Measurements from ENCODE around the gene ZC3H15.
"Not testable (repeated sequence)": the region's sequence is repeated elsewhere in the genome, so short reads cannot be mapped to it uniquely, and the experiment has no call there.

ZC3H15 gene

GRCh38 chr2:186485871-186486650 lies at the start of gene ZC3H15:
ZC3H15 (plus strand) TSS chr2:186486260; CDS start chr2:186486383, 123 bp downstream.
- peak; percentile 47 for DNase-seq

GRCh38 chr2:186437719-186438118 lies 48.3 kb upstream of the ZC3H15 start:
- DNase-seq = no peak

- DNase-seq = not testable (repeated sequence)
These were observed 46.4 kb upstream of the ZC3H15 start for GRCh38 chr2:186439673-186440095.

DNA sequence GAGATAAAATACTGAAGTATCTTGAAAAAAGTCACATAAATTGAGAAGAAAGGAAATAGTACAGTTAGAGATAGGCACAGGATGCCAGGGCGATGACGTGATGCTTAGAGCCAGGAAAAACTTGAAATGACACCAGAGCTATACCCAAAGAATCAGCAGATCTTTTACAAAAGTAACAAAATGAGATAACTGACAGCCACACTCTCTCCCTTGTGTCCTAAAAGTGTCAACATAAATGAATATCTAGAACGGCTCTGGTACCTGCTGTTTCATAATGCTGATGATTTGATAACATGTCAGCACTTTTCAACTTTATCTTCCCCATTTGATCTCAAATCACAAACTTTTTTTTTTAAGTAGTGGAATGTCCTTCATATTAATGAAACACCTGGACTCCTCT lies 45.6 kb upstream of the ZC3H15 start:
- no peak for DNase-seq

DNA sequence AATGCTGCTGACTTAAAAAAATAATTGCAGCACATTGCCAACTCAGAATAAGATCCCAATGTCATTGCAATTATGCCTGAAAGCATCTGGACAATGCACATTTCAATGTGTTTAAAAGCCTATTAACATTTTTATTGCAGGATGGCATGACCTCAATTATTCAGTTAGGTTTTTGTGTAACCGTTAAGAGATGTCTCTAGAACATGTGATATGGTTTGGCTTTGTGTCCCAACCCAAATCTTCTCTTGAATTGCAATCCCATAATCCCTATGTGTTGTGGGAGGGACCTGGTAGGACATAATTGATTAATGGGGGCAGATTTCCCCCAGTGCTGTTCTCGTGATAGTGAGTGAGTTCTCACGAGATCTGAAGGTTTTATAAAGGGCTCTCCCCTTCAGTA lies 43.2 kb upstream of the ZC3H15 start:
- DNase-seq = no peak

GRCh38 chr2:186443851-186444250 lies 42.2 kb upstream of the ZC3H15 start:
- no peak for DNase-seq

DNA sequence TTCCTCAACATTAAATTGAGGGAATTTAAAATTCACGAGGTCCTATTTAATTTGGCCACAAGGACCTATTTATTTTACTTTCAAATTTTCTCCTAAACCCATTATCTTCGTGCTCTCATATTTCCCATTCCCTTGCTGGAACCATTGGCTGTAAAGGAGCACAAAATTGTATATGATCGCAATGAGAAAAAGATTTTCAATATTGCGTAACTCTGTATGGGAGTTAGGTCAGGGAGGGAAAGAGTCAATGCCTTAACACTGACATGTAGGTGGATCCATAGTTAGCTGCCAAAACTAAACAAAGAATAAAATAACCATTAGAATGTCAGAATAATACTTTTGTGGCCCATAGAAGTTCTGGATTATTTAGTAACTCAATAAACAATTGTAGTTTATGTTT lies 40.6 kb upstream of the ZC3H15 start:
- no peak for DNase-seq

- DNase-seq = no peak
These were observed 30.4 kb upstream of the ZC3H15 start for GRCh38 chr2:186455613-186456012.

GRCh38 chr2:186456941-186457340 lies 29.1 kb upstream of the ZC3H15 start:
- DNase-seq = no peak

- no peak for DNase-seq
These were observed 28.2 kb upstream of the ZC3H15 start for GRCh38 chr2:186457908-186458307.

- peak; percentile 10 for DNase-seq
These were observed 27.1 kb upstream of the ZC3H15 start for GRCh38 chr2:186459009-186459408.

DNA sequence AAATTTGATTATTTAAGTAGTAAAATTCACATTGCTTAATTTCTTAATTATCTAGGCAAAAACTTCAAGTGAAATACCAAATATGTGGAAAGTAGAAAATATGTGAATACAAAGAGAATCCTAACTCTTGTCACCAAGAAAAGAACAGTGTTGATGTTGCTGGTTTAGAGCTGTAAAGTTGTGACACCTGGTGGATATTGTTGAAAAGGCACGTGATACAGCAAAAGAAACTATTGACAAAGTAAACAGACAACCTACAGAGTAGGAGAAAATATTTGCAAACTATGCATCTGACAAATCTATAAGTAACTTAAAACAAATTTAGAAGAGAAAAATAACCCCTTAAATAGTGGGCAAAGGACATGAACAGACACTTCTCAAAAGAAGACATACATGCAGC lies 25.6 kb upstream of the ZC3H15 start:
- no peak for DNase-seq

DNA sequence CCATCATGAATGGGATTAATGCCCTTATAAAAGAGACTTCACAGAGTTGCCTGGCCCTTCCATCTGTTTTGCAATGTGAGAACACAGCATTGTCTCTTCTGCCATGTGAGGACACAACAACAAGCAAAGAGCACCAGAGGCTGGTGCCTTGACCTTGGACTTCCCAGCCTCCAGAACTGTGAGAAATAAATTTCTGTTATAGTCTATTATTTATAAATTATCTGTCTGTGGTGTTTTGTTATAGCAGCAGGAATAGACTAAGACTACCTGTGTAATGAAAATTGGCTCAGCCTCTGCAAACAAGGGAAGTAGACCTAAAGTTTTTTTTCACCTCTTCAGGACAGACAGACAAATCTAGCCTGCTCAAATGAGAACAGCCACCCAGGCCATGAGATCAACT lies 19.3 kb upstream of the ZC3H15 start:
- no peak for DNase-seq

DNA sequence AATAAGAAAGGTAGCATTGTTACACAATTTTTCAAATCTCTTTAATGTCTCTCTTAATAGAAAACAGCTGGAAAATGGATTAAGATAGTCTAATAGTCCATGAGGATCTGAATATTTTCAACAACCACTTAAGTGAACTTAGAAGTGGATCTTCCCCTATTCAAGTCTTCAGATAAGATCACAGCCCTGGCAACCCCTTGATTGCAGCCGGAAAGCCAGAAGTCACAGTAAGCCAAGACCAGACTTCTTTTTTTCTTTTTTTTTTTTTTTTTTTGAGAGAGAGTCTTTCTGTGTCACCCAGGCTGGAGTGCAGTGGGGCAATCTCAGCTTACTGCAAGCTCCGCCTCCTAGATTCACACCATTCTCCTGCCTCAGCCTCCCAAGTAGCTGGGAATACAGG lies 18.6 kb upstream of the ZC3H15 start:
- no peak for DNase-seq

DNA sequence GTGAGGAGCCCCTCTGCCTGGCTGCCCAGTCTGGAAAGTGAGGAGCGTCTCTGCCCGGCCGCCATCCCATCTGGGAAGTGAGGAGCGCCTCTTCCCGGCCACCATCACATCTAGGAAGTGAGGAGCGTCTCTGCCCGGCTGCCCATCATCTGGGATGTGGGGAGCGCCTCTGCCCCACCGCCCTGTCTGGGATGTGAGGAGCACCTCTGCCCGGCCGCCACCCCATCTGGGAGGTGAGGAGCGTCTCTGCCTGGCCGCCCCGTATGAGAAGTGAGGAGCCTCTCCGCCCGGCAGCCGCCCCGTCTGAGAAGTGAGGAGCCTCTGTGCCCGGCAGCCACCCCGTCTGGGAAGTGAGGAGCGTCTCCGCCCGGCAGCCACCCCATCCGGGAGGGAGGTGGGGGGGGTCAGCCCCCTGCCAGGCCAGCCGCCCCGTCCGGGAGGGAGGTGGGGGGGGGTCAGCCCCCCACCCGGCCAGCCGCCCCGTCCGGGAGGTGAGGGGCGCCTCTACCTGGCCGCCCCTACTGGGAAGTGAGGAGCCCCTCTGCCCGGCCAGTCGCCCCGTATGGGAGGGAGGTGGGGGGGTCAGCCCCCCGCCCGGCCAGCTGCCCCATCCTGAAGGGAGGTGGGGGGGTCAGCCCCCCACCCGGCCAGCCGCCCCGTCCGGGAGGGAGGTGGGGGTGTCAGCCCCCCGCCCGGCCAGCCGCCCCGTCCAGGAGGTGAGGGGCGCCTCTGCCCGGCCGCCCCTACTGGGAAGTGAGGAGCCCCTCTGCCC lies 13.2 kb upstream of the ZC3H15 start:
- not testable (repeated sequence) for DNase-seq

DNA sequence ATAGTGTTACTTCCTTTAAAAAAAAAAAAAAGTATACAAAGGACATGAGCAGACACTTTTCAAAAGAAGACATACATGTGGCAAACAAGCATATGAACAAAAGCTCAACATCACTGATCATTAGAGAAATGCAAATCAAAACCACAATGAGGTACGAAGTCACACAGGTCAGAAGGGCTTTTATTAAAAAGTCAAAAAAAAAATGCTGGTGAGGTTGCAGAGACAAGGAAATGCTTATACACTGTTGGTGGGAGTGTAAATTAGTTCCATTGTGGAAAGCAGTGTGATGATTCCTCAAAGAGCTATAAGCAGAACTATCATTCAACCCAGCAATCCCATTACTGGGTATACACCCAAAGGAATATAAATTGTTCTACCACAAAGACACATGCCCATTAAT lies 11.8 kb upstream of the ZC3H15 start:
- DNase-seq = not testable (repeated sequence)

DNA sequence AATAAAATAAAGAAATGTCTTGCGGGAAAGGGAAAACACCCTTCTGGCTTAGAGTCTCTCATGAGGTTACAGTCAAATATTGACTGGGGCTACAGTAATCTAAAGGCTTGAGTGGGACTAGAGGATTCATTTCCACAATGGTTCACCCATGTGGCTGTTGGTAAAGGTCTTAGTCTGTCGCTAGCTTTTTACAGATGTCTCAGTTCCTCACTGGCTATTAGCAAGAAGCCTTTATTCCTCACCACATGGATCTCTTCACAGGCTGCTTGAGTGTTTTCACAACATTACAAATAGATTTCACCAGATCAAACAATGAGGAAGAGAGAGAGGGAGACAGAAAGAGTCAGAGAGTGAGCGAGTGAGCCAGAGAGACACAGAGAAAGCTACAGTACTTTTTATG lies 8.3 kb upstream of the ZC3H15 start:
- DNase-seq = no peak

- no peak for DNase-seq
These were observed 5.1 kb upstream of the ZC3H15 start for GRCh38 chr2:186480991-186481390.

- no peak for DNase-seq
These were observed 1.9 kb upstream of the ZC3H15 start for GRCh38 chr2:186484062-186484735.

DNA sequence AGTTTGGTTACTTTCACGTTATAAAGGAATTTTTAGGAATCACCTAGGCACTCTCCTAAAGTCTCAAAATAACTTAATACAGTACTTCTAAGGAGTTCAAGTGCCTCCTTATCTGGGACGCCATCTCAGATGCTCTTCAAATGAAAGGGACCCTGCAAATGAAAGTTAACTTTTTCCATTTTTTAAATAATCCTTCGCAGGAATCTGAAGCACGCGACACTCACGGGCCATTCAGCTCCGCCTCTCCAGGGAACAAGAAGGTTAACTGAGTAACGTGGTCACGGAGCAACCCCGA lies 537 bp upstream of the ZC3H15 start:
- DNase-seq = no peak

GRCh38 chr2:186486651-186487647 lies 889 bp downstream of the ZC3H15 start:
- DNase-seq = no peak

GRCh38 chr2:186493564-186494085 lies 7.6 kb downstream of the ZC3H15 start:
- DNase-seq = no peak
